HEK293 (cell line): Measurements from ENCODE around the gene THAP4.

Experiments
- CTCF ChIA-PET: fragments of 350-600 bp; formaldehyde crosslinking; extraction: SDS; loops from one replicate; lab custom pipeline; 2021; ENCODE audit warnings: antibody characterized with exemption; lab: Yijun Ruan, JAX
- POLR2A ChIA-PET: fragments of 300-600 bp; formaldehyde crosslinking; extraction: SDS; loops from one replicate; lab custom pipeline; 2020; ENCODE audit warnings: antibody characterized with exemption, inconsistent platforms; lab: Yijun Ruan, JAX
- H3K27ac ChIP-seq: fragments of 200-500 bp; sonication (Bioruptor generic); 2 replicates; pipeline ENCODE4 v1.5.1; 2014; ENCODE audit warnings: low read depth, low read length, control low read depth, inconsistent platforms; ENCODE audit errors: extremely low read depth
- H3K36me3 ChIP-seq, 2 experiments: fragments of 200-500 bp in 1 of 2; sonication (Bioruptor generic) in 1 of 2; 1 replicate in 1 of 2; 2 replicates in 1 of 2; pipeline ENCODE4 v1.5.1; 2014 to 2017; ENCODE audit warnings: inconsistent platforms in 2 of 2, low read length in 2 of 2; ENCODE audit not compliant: control insufficient read depth in 2 of 2, insufficient read depth in 1 of 2
- H3K4me1 ChIP-seq: fragments of 200-500 bp; sonication (Bioruptor generic); 2 replicates; pipeline ENCODE4 v1.5.1; 2014; ENCODE audit warnings: mild to moderate bottlenecking, low read length, inconsistent platforms; ENCODE audit not compliant: control insufficient read depth, insufficient read depth
- H3K4me3 ChIP-seq: 2 replicates; pipeline ENCODE4 v1.5.1; 2011; ENCODE audit warnings: low read depth, mild to moderate bottlenecking, control low read depth, low read length, moderate library complexity
- H3K9me3 ChIP-seq: fragments of 200-500 bp; sonication (Bioruptor generic); 2 replicates; pipeline ENCODE4 v1.5.1; 2014; ENCODE audit warnings: low read depth, low read length, inconsistent platforms; ENCODE audit not compliant: control insufficient read depth, insufficient read depth
- BCL11A ChIP-seq: fragments of 450-650 bp; formaldehyde crosslinking; IDR thresholded peaks from 2 replicates; pipeline ENCODE4 v1.5.1; 2016; ENCODE audit warnings: low read depth, missing biosample characterization, missing genetic modification characterization
- CTCF ChIP-seq: fragments of 450-650 bp; formaldehyde crosslinking; IDR thresholded peaks from 2 replicates; pipeline ENCODE4 v1.5.1; 2016; ENCODE audit warnings: missing biosample characterization, missing genetic modification characterization
- KLF8 ChIP-seq: fragments of 450-650 bp; formaldehyde crosslinking; IDR thresholded peaks from 2 replicates; pipeline ENCODE4 v1.5.1; 2016; ENCODE audit warnings: missing biosample characterization, missing genetic modification characterization
- KLF9 ChIP-seq: fragments of 450-650 bp; formaldehyde crosslinking; IDR thresholded peaks from 2 replicates; pipeline ENCODE4 v1.5.1; 2016; ENCODE audit warnings: missing biosample characterization, missing genetic modification characterization, low read depth
- OSR2 ChIP-seq: fragments of 450-650 bp; formaldehyde crosslinking; IDR thresholded peaks from 2 replicates; pipeline ENCODE4 v1.5.1; 2016; ENCODE audit warnings: missing biosample characterization, missing genetic modification characterization
- PBX3 ChIP-seq: sonication (generic); formaldehyde crosslinking; IDR thresholded peaks from 2 replicates; pipeline ENCODE4 v1.8.1; 2022; ENCODE audit warnings: mild to moderate bottlenecking, moderate library complexity, missing genetic modification reagents
- SP2 ChIP-seq: fragments of 450-650 bp; formaldehyde crosslinking; IDR thresholded peaks from 2 replicates; pipeline ENCODE4 v1.5.1; 2016; ENCODE audit warnings: missing biosample characterization, missing genetic modification characterization
- YY1 ChIP-seq: fragments of 450-650 bp; formaldehyde crosslinking; IDR thresholded peaks from 2 replicates; pipeline ENCODE4 v1.5.1; 2018; ENCODE audit warnings: missing biosample characterization, missing genetic modification characterization
- ZIC2 ChIP-seq: fragments of 450-650 bp; formaldehyde crosslinking; IDR thresholded peaks from 2 replicates; pipeline ENCODE4 v1.5.1; 2016; ENCODE audit warnings: missing biosample characterization, missing genetic modification characterization
- ZNF148 ChIP-seq: fragments of 450-650 bp; formaldehyde crosslinking; IDR thresholded peaks from 2 replicates; pipeline ENCODE4 v1.5.0; 2017; ENCODE audit warnings: missing biosample characterization, missing genetic modification characterization, borderline replicate concordance
- ZNF26 ChIP-seq: fragments of 450-650 bp; formaldehyde crosslinking; IDR thresholded peaks from 2 replicates; pipeline ENCODE4 v1.5.1; 2016; ENCODE audit warnings: missing biosample characterization, missing genetic modification characterization
- ZNF324 ChIP-seq: fragments of 450-650 bp; formaldehyde crosslinking; IDR thresholded peaks from 2 replicates; pipeline ENCODE4 v1.5.1; 2016; ENCODE audit warnings: missing biosample characterization, missing genetic modification characterization
- ZNF37A ChIP-seq: fragments of 450-650 bp; IDR thresholded peaks from 2 replicates; pipeline ENCODE4 v1.5.1; 2018; ENCODE audit warnings: missing biosample characterization, missing genetic modification characterization
- ZNF416 ChIP-seq: fragments of 450-650 bp; formaldehyde crosslinking; IDR thresholded peaks from 2 replicates; pipeline ENCODE4 v1.5.1; 2016; ENCODE audit warnings: missing biosample characterization, missing genetic modification characterization
- ZNF518A ChIP-seq: fragments of 450-650 bp; formaldehyde crosslinking; conservative IDR thresholded peaks from 2 replicates; pipeline ENCODE4 v1.5.1; 2016; ENCODE audit warnings: low read depth, missing biosample characterization, missing genetic modification characterization
- ZNF692 ChIP-seq: fragments of 450-650 bp; formaldehyde crosslinking; IDR thresholded peaks from 2 replicates; pipeline ENCODE4 v1.5.1; 2016; ENCODE audit warnings: missing biosample characterization, missing genetic modification characterization
- ZNF76 ChIP-seq: fragments of 450-650 bp; formaldehyde crosslinking; IDR thresholded peaks from 2 replicates; pipeline ENCODE4; 2016; ENCODE audit warnings: low read depth, missing biosample characterization, missing genetic modification characterization, borderline replicate concordance
- ZNF830 ChIP-seq: fragments of 450-650 bp; IDR thresholded peaks from 2 replicates; pipeline ENCODE4 v1.5.0; 2018; ENCODE audit warnings: missing biosample characterization, missing genetic modification characterization, low read depth, mild to moderate bottlenecking, moderate library complexity
- ZSCAN30 ChIP-seq: fragments of 450-650 bp; IDR thresholded peaks from 2 replicates; pipeline ENCODE4 v1.5.1; 2018; ENCODE audit warnings: missing biosample characterization, mild to moderate bottlenecking, missing genetic modification characterization, moderate library complexity
- ZXDB ChIP-seq: fragments of 450-650 bp; formaldehyde crosslinking; IDR thresholded peaks from 2 replicates; pipeline ENCODE4 v1.5.1; 2016; ENCODE audit warnings: missing biosample characterization, missing genetic modification characterization

The THAP4 gene

GRCh38 chr2:241637018-241637794 is at the start of gene THAP4, which contains the start of gene ATG4B:
THAP4 (minus strand) TSS chr2:241637158; CDS start chr2:241637017, 141 bp downstream.
ATG4B (plus strand) TSS chr2:241637693; CDS start chr2:241637715, 22 bp downstream.
- H3K9me3 ChIP-seq, result no peaks in the 10 kb centered on the region
- peak within 1 kb of the TSS; percentile 97 for H3K27ac ChIP-seq
- peaks cover 2 to 52% of the 10 kb centered on the region in 2 experiments; a peak in 2 of 3 replicates for H3K36me3 ChIP-seq
- ChIA-PET POLR2A (interaction anchor here (0.6 to 2.5 kb wide), 5 partner anchors 11 to 1051 kb away, joined by 3 to 17 read pairs (median 3); partner anchors contain the start of genes CAPN10 and DTYMK), CTCF (interaction anchor here (1.4 to 1.7 kb wide), 3 partner anchors 10 to 28 kb away, joined by 4 to 5 read pairs (median 4); no protein-coding TSS in a partner anchor)
- H3K4me3 ChIP-seq, result peak within 1 kb of the TSS; percentile 97
- H3K4me1 ChIP-seq, result no peaks in the 10 kb centered on the region
- TF ChIP-seq ZNF148, result no peak
- TF ChIP-seq ZNF37A (tag by site-specific recombination), result no peak
- peak; percentile 83; the same call in 1 of the 2 replicates for TF ChIP-seq KLF8 (tag by site-specific recombination)
- no peak for TF ChIP-seq ZNF416 (tag by site-specific recombination)
- TF ChIP-seq ZNF324 (tag by site-specific recombination), result peak; percentile 65; the same call in 1 of the 2 replicates
- peak; percentile 43 for TF ChIP-seq KLF9 (tag by site-specific recombination)
- peak; percentile 100 for TF ChIP-seq YY1
- peak; percentile 61; the same call in 1 of the 2 replicates for TF ChIP-seq ZXDB
- TF ChIP-seq PBX3 (CRISPR knock-in tag), result no peak
- no peak for TF ChIP-seq ZNF830 (tag by site-specific recombination)
- TF ChIP-seq ZSCAN30 (tag by site-specific recombination), result 0 out of 2 replicates have a peak, but pooled peaks have one; percentile 4
- peak; percentile 62; the same call in 1 of the 2 replicates for TF ChIP-seq ZNF692
- no peak for TF ChIP-seq ZNF26 (tag by site-specific recombination)
- TF ChIP-seq OSR2, result no peak
- peak; percentile 85; the same call in 1 of the 2 replicates for TF ChIP-seq ZNF76 (tag by site-specific recombination)
- TF ChIP-seq BCL11A (tag by site-specific recombination), result no peak
- peak; percentile 36 for TF ChIP-seq SP2 (tag by site-specific recombination)
- no peak for TF ChIP-seq ZNF518A (tag by site-specific recombination)
- peak; percentile 57 for TF ChIP-seq ZIC2 (tag by site-specific recombination)
- 0 out of 2 replicates have a peak, but pooled peaks have one; percentile 12 for TF ChIP-seq CTCF (tag by site-specific recombination)
